Stomach (tissue), 4 donors: ENCODE results near the gene OR9Q1.

Experiments used
- EP300 ChIP-seq: sonication (generic); formaldehyde crosslinking; IDR thresholded peaks from one replicate; pipeline ENCODE4 v1.6.1; 2017; ENCODE audit warnings: antibody characterized with exemption
- POLR2AphosphoS5 ChIP-seq, 3 donors: sonication (generic); formaldehyde crosslinking; IDR thresholded peaks; one replicate each; pipeline ENCODE4 v1.6.1; 2016; ENCODE audit warnings: antibody characterized with exemption in 3 of 3

DNA sequence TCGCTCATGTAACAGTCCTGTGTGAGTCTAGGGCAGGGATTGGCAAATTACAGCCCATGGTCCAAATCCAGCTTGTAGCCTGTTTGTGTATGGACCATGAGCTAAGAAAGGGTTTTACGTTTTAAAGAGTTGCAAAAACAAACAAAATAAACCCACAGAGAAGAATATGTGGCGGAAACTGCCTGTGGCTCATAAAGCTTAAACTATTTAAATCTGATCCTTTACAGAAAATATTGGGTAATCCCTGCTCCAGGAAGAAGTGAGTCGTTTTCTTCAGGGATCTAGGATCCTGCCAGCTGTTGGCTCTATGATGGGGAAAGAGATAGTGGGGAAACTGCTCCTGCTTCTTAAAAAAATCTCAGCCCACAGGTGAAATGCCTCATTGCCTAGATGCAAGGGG is 3.7 kb downstream of the OR9Q1 start:
- TF ChIP-seq EP300 (no peak), POLR2AphosphoS5 (IDR thresholded peaks at IDR 0.05) (no peak)
